Measurements from ENCODE around the gene ABCB8. TPM values are rescaled to one million over a fixed set of nuclear protein-coding genes. Genes with fewer than 3 reads are reported as not detected.
"Not testable (repeated sequence)": the region's sequence is repeated elsewhere in the genome, so short reads cannot be mapped to it uniquely, and the experiment has no call there.

ABCB8 gene
- total RNA-seq, 1 donor = 35.4 TPM

DNA sequence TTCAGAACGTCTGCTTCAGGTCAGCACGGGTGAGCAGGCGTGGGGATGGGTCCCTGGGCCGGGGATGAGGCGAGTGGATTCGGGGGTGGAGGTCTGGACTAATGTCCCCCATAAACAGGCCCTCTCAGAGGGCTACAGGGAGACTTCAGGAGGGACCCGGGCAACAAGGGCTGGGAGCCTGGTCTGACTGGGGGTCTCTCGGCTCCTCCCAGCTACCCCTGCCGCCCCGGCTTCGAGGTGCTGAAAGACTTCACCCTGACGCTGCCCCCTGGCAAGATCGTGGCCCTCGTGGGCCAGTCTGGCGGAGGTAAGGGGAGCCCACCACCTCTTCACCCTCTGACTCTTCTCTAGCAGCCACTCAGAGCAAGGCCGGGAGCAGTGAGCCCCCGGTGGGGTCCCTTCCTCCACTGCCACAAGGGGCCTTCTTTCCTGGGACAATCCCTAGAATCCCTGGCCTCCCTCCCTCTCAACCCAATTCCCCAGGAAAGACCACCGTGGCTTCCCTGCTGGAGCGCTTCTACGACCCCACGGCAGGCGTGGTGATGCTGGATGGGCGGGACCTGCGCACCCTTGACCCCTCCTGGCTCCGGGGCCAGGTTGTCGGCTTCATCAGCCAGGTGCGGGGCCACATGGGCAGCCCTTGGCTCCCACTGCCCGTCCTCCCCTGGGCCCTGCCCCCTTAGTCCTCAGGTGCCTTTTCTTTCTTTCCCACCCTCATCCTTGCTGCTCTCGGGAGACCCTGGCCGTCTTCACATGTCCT is 12.5 kb downstream of the ABCB8 start:
- TF ChIP-seq, protein P1, sequence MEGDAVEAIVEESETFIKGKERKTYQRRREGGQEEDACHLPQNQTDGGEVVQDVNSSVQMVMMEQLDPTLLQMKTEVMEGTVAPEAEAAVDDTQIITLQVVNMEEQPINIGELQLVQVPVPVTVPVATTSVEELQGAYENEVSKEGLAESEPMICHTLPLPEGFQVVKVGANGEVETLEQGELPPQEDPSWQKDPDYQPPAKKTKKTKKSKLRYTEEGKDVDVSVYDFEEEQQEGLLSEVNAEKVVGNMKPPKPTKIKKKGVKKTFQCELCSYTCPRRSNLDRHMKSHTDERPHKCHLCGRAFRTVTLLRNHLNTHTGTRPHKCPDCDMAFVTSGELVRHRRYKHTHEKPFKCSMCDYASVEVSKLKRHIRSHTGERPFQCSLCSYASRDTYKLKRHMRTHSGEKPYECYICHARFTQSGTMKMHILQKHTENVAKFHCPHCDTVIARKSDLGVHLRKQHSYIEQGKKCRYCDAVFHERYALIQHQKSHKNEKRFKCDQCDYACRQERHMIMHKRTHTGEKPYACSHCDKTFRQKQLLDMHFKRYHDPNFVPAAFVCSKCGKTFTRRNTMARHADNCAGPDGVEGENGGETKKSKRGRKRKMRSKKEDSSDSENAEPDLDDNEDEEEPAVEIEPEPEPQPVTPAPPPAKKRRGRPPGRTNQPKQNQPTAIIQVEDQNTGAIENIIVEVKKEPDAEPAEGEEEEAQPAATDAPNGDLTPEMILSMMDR (IDR thresholded peaks at IDR 0.05; ENCODE audit: insufficient read depth, low read depth, low read length) = no peak
- no peak overlapping the region for H3K4me3 ChIP-seq (ENCODE audit: low read depth, low read length)
- no peak for DNase-seq (ENCODE audit: low read depth)

DNA sequence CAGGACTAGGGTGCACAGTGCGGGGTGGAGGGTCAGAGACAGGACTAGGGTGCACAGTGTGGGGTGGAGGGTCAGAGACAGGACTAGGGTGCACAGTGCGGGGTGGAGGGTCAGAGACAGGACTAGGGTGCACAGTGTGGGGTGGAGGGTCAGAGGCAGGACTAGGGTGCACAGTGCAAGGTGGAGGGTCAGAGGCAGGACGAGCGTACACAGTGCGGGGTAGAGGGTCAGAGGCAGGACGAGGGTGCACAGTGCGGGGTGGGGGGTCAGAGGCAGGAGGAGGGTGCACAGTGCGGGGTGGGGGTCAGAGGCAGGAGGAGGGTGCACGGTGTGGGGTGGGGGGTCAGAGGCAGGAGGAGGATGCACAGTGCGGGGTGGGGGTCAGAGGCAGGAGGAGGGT is 15.2 kb downstream of the ABCB8 start:
- not testable (repeated sequence) for H3K4me3 ChIP-seq (ENCODE audit: low read depth, low read length); DNase-seq (ENCODE audit: low read depth)

DNA sequence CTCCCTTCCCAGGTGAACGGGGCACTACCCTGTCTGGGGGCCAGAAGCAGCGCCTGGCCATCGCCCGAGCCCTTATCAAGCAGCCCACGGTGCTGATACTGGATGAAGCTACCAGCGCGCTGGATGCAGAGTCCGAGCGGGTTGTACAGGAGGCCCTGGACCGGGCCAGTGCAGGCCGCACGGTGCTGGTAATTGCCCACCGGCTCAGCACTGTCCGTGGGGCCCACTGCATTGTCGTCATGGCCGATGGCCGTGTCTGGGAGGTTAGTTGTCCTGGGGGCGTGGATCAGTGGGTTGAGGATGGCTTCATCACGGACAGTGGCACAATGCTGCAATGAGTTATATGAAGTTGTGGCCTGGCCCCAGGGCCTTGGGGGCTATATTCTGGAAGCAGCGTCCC is 15.7 kb downstream of the ABCB8 start:
- TF ChIP-seq, protein P1 (IDR thresholded peaks at IDR 0.05; ENCODE audit: insufficient read depth, low read depth, low read length) = no peak
- DNase-seq (ENCODE audit: low read depth) = no peak
- no peak overlapping the region for H3K4me3 ChIP-seq (ENCODE audit: low read depth, low read length)

DNA sequence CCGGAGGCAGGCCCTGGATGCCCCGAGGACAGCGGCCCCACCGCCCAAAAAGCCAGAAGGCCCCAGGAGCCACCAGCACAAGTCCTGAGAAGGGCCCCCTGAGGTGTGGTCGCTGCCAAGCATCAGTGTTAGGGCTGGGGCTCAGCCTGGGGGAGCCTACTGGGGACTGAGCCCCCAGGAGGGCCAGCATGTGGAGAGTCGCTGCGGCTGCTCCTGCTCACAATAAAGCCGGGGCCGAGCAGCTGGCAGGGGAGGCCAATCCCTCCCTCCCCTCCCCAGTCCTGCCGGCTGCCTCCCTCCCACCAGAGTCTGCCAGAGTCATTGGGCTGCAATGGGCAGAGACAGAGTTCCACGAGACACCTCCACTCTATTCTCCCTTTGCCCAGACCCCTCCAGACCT is 17.0 kb downstream of the ABCB8 start:
- DNase-seq (ENCODE audit: low read depth) = no peak
- TF ChIP-seq, protein P1 (IDR thresholded peaks at IDR 0.05; ENCODE audit: insufficient read depth, low read depth, low read length) = no peak
- no peak overlapping the region for H3K4me3 ChIP-seq (ENCODE audit: low read depth, low read length)

DNA sequence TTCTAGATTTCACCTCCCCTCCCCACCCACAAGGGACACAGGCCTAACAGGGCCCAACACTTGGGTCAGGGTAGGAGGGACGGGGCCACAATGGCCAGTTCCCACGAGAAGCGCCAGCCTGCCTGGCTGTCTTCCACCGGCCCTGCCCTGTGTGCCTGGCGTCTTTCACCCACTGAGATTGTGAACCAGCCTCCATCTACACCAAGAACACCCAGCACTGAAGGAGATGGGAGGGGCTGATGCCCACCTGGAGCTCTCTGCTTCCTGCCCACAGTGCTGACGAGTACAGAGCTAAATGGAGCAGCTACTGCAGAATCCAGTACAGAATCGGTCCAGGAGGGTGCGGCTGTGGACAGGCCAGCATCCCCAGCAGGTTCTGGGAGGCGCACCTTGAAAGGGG is 17.7 kb downstream of the ABCB8 start:
- no peak for DNase-seq (ENCODE audit: low read depth)
- TF ChIP-seq, protein P1 (IDR thresholded peaks at IDR 0.05; ENCODE audit: insufficient read depth, low read depth, low read length) = no peak
- no peak overlapping the region for H3K4me3 ChIP-seq (ENCODE audit: low read depth, low read length)

DNA sequence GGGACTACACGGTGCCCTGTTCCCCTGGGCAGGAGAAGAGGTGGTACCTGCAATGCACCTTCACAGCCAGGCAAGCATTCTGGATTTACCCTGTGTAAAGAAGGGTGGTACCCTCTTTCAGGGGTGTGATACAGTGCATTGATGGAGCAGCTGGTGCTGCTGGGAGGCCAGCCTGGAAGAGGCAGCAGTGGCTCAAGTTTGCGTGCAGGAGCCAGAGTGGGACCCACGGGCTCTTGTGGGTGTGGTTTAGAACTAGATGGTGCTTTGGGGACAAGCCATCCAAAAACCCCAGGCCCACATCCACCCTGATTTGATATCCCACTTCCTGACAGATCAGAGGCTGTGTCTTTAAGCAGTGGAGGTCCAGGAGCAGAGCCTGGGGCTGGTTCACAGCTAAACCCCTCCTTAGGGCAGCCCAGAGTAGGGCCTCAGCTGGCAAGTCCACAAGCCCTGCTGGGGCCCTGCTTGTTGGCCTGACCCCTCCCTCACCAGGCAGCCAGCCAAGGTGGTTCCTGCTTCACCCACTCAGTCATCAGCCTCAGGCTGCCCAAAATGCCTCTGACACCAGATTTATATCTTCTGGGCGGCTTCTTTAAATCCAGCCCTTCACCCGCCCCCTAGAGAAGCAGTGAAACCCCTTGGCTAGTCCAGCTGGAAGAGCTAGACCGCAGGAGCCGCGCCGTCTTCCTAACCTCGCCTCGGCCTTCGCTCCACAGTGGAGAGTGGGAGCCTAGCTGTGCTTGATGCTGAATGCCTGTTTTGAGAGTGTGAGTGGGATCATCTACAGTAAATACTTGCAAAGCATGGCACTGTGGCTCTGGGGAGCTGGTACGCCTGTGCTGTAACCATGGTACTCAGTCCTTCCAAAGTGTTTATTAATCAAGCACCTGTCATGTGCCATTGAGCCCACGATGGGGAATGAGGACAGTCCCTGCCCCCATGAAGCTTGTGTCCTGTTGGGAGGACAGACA is 18.6 kb downstream of the ABCB8 start:
- peak; percentile 93 for DNase-seq (ENCODE audit: low read depth)
- no peak overlapping the region for H3K4me3 ChIP-seq (ENCODE audit: low read depth, low read length)
- TF ChIP-seq, protein P1 (IDR thresholded peaks at IDR 0.05; ENCODE audit: insufficient read depth, low read depth, low read length) = no peak

Measured in fibroblast of villous mesenchyme (primary cell).